SH-SY5Y (cell line): ENCODE data around the gene GBGT1.

Experiments used
- GATA2 ChIP-seq: IDR thresholded peaks from 2 replicates; pipeline ENCODE4 v1.6.1; 2011; ENCODE audit warnings: mild to moderate bottlenecking, low read depth, low read length
- GATA3 ChIP-seq: IDR thresholded peaks from 2 replicates; pipeline ENCODE4 v1.6.1; 2011; ENCODE audit warnings: low read depth, mild to moderate bottlenecking, low read length, moderate library complexity

DNA sequence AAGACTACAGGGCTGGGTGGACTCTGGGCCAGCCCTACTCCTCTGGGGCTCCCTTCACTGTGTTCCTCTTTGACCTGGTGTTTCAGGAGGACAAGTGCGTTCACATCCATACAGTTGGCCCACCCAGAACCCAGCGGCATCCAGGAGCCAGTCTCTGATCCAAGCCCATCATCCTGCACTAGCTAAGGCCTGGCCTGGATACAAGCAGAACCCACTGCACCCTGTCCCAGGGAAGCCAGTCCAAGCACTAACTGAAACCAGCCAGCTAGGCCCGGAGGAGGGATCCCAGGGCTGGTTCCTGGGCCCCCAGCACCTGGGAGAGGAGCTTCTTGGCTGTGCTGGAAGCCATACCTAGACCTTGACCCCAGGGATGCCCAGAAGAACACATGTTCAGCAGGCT lies 4.1 kb upstream of the GBGT1 start:
- TF ChIP-seq GATA2 (no peak), GATA3 (no peak)
